Measurements from ENCODE around the gene PDLIM1. TPM values are rescaled to one million over a fixed set of nuclear protein-coding genes. Genes with fewer than 3 reads are reported as not detected.

The PDLIM1 gene
- total RNA-seq, 1 experiment from 2014 or later, result 183 TPM

DNA sequence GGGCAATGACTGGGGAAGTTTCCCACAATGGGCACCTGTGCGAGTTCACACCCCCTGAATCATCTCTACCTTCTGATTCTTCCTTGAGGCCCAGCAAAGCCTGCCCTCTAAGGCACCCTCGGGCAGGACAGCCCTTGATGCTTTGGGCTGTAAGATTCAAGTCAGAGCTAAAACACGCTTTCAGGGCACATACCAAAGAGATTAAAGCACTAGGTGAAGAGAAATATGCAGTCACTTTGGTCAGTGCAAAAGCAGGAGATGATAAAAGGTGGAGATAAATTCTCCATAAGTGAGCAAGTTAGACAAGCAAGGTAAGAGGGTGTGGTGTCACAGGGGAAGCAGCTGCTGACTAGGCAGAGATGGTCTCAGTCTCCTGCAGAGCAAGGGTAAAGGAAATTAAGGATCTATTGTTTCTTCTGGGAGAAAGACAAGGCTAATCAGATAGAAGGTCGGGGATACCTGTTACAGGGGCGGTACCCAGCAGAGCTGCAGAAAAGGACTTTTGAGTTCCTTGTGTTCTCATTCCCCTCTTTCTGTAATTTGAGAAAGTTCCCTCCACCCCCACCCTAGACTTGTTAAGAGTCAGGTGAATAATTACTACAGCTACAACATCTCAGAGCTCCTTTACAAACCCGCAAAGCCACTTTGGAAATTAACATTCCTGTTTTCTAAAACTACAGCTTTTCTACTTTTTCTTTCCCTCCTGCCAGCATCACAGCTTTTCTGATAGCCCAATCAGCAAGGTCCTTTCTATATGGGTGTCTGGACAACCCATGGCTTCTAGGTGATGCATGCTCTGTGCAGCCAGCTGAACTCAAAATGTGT lies 26.4 kb downstream of the PDLIM1 start:
- ChIA-PET CTCF (interaction anchor here (0.6 kb wide), 2 partner anchors 8 to 12 kb away, joined by 3 to 7 read pairs; no protein-coding TSS in a partner anchor), POLR2A (interaction anchor here (0.7 kb wide), 1 partner anchor 22 kb away, joined by 8 read pairs; no protein-coding TSS in a partner anchor)
- no peak for DNase-seq (ENCODE audit: low read depth, low spot score)

DNA sequence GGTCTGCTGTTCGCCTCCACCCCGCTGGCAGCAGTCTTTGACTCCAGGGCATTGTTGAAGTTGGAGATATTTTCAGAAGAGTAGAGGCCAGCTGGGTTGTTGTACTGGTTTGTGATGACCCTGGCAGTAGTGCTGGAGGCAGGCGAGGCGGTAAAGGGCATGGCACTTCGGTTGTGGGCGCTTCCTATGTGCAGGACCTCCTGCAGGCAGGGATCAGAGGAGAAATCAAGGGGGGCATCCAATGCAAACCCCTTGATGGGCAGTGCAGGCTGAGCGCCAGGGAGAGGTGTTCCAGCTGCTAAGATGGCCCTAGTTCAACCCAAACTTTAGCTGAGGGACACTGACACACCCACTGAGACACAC lies 27.0 kb downstream of the PDLIM1 start:
- intact Hi-C loops (cut with micrococcal nuclease; ENCODE audit: unreplicated experiment) (no loop called here), in situ Hi-C loops (cut with HindIII; ENCODE audit: low pct_unique_long_range_greater_than_20kb, low sequenced_read_pairs) (no loop called here)
- ChIA-PET CTCF (no interaction called here), POLR2A (no interaction called here)
- Histone ChIP-seq H3K27me3 (ENCODE audit: control insufficient read depth, insufficient read depth, low read length) (no peaks in the 10 kb centered on the region), H3K27ac (ENCODE audit: low read length) (no peak overlapping the region), H3K36me3 (ENCODE audit: control insufficient read depth, insufficient read depth, low read length) (peaks cover 13% of the 10 kb centered on the region), H3K4me1 (ENCODE audit: control insufficient read depth, insufficient read depth, low read length) (peaks cover 15% of the 10 kb centered on the region), H3K4me3 (ENCODE audit: low read depth in 2 of 2, low read length in 2 of 2) (no peak overlapping the region), H3K9me3 (ENCODE audit: control insufficient read depth, insufficient read depth, low read depth, low read length) (no peaks in the 10 kb centered on the region)
- DNase-seq (ENCODE audit: low read depth, low spot score) (no peak), ATAC-seq (no peak)
- no TSS peak for BruUV-seq (replicated peaks)
- no peak for TF ChIP-seq SIN3A (IDR thresholded peaks at IDR 0.05; ENCODE audit: borderline replicate concordance, insufficient read depth, low read depth, low read length)
- TF ChIP-seq, protein P1, sequence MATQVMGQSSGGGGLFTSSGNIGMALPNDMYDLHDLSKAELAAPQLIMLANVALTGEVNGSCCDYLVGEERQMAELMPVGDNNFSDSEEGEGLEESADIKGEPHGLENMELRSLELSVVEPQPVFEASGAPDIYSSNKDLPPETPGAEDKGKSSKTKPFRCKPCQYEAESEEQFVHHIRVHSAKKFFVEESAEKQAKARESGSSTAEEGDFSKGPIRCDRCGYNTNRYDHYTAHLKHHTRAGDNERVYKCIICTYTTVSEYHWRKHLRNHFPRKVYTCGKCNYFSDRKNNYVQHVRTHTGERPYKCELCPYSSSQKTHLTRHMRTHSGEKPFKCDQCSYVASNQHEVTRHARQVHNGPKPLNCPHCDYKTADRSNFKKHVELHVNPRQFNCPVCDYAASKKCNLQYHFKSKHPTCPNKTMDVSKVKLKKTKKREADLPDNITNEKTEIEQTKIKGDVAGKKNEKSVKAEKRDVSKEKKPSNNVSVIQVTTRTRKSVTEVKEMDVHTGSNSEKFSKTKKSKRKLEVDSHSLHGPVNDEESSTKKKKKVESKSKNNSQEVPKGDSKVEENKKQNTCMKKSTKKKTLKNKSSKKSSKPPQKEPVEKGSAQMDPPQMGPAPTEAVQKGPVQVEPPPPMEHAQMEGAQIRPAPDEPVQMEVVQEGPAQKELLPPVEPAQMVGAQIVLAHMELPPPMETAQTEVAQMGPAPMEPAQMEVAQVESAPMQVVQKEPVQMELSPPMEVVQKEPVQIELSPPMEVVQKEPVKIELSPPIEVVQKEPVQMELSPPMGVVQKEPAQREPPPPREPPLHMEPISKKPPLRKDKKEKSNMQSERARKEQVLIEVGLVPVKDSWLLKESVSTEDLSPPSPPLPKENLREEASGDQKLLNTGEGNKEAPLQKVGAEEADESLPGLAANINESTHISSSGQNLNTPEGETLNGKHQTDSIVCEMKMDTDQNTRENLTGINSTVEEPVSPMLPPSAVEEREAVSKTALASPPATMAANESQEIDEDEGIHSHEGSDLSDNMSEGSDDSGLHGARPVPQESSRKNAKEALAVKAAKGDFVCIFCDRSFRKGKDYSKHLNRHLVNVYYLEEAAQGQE (IDR thresholded peaks at IDR 0.05; ENCODE audit: insufficient read depth in 1 of 2, low read depth in 2 of 2, low read length in 1 of 2), result no peak
- no peak for TF ChIP-seq TCF7L2 (IDR thresholded peaks at IDR 0.05; ENCODE audit: low read depth, low read length)
- TF ChIP-seq POLR2AphosphoS5 (IDR thresholded peaks at IDR 0.05; ENCODE audit: low read depth, low read length), result no peak
- TF ChIP-seq, protein P2, sequence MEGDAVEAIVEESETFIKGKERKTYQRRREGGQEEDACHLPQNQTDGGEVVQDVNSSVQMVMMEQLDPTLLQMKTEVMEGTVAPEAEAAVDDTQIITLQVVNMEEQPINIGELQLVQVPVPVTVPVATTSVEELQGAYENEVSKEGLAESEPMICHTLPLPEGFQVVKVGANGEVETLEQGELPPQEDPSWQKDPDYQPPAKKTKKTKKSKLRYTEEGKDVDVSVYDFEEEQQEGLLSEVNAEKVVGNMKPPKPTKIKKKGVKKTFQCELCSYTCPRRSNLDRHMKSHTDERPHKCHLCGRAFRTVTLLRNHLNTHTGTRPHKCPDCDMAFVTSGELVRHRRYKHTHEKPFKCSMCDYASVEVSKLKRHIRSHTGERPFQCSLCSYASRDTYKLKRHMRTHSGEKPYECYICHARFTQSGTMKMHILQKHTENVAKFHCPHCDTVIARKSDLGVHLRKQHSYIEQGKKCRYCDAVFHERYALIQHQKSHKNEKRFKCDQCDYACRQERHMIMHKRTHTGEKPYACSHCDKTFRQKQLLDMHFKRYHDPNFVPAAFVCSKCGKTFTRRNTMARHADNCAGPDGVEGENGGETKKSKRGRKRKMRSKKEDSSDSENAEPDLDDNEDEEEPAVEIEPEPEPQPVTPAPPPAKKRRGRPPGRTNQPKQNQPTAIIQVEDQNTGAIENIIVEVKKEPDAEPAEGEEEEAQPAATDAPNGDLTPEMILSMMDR (IDR thresholded peaks at IDR 0.05), result no peak

More for the DNA sequence above, 26.4 kb downstream of the PDLIM1 start:
- BruUV-seq (replicated peaks), result no TSS peak
- no peak for ATAC-seq
- TF ChIP-seq POLR2AphosphoS5 (IDR thresholded peaks at IDR 0.05; ENCODE audit: low read depth, low read length) (no peak), TCF7L2 (IDR thresholded peaks at IDR 0.05; ENCODE audit: low read depth, low read length) (no peak), SIN3A (IDR thresholded peaks at IDR 0.05; ENCODE audit: borderline replicate concordance, insufficient read depth, low read depth, low read length) (no peak)
- TF ChIP-seq, protein P2 (IDR thresholded peaks at IDR 0.05), result no peak
- TF ChIP-seq, protein P1 (IDR thresholded peaks at IDR 0.05; ENCODE audit: insufficient read depth in 1 of 2, low read depth in 2 of 2, low read length in 1 of 2), result no peak
- Histone ChIP-seq H3K9me3 (ENCODE audit: control insufficient read depth, insufficient read depth, low read depth, low read length) (no peaks in the 10 kb centered on the region), H3K4me3 (ENCODE audit: low read depth in 2 of 2, low read length in 2 of 2) (no peak overlapping the region), H3K36me3 (ENCODE audit: control insufficient read depth, insufficient read depth, low read length) (peaks cover 13% of the 10 kb centered on the region), H3K27ac (ENCODE audit: low read length) (no peak overlapping the region), H3K4me1 (ENCODE audit: control insufficient read depth, insufficient read depth, low read length) (peaks cover 15% of the 10 kb centered on the region), H3K27me3 (ENCODE audit: control insufficient read depth, insufficient read depth, low read length) (no peaks in the 10 kb centered on the region)
- intact Hi-C loops (cut with micrococcal nuclease; ENCODE audit: unreplicated experiment) (no loop called here), in situ Hi-C loops (cut with HindIII; ENCODE audit: low pct_unique_long_range_greater_than_20kb, low sequenced_read_pairs) (no loop called here)

Measured in Panc1 (cell line).